PC-9 (cell line): ENCODE measurements around the gene ZNF432. TPM values are rescaled to one million over a fixed set of nuclear protein-coding genes. Genes with fewer than 3 reads are reported as not detected.
"Not testable (repeated sequence)": the region's sequence is repeated elsewhere in the genome, so short reads cannot be mapped to it uniquely, and the experiment has no call there.

Experiments
- Bru-seq: library from RNA; stranded (reverse); fragments of 400-500 nt; gene quantifications from one replicate; lab custom pipeline; 2021; lab: Mats Ljungman, UMichigan
- BruChase-seq, 2 experiments: library from RNA; stranded (reverse); fragments of 400-500 nt; gene quantifications; one replicate each; lab custom pipeline; 2021; lab: Mats Ljungman, UMichigan
- BruUV-seq: library from RNA; stranded (reverse); fragments of 400-500 nt; replicated peaks from 2 replicates; lab custom pipeline; 2021; lab: Mats Ljungman, UMichigan
- CTCF ChIA-PET: fragments of 300-600 bp; sonication (Branson Sonifier 250); formaldehyde crosslinking; loops from one replicate; lab custom pipeline; 2022; ENCODE audit warnings: antibody characterized with exemption; lab: Charles Lee
- POLR2A ChIA-PET: fragments of 300-600 bp; sonication (Branson Sonifier 250); formaldehyde crosslinking; loops from one replicate; lab custom pipeline; 2022; ENCODE audit warnings: antibody characterized with exemption; ENCODE audit not compliant: unreplicated experiment; lab: Charles Lee
- DNase-seq, 2 experiments: peaks; one replicate each; pipeline versions ENCODE4 v3.0.0 to v3.0.0-alpha.2; 2015 to 2022; ENCODE audit warnings: mixed read lengths in 1 of 2
- H2AFZ ChIP-seq: fragments of 200-600 bp; sonication (generic); 2 replicates; pipeline ENCODE4 v1.8.1; 2017; ENCODE audit warnings: antibody characterized with exemption
- H3F3A ChIP-seq: fragments of 200-600 bp; sonication (generic); 2 replicates; pipeline ENCODE4 v1.8.1; 2017; ENCODE audit warnings: antibody characterized with exemption, mild to moderate bottlenecking, low read depth; ENCODE audit not compliant: insufficient read depth
- H3K27ac ChIP-seq: fragments of 200-600 bp; sonication (generic); 2 replicates; pipeline ENCODE4 v1.6.1; 2016; ENCODE audit warnings: mixed run types
- H3K27me3 ChIP-seq: fragments of 200-600 bp; sonication (generic); 2 replicates; pipeline ENCODE4 v1.6.1; 2016; ENCODE audit warnings: low read depth, mixed run types; ENCODE audit not compliant: insufficient read depth
- H3K36me3 ChIP-seq: fragments of 200-600 bp; sonication (generic); 2 replicates; pipeline ENCODE4 v1.6.1; 2016; ENCODE audit warnings: low read depth, mixed run types
- H3K4me1 ChIP-seq: fragments of 200-600 bp; sonication (generic); replicated peaks from 2 replicates; pipeline ENCODE4 v1.6.1; 2016; ENCODE audit warnings: mixed run types; ENCODE audit not compliant: insufficient read depth
- H3K4me2 ChIP-seq: fragments of 200-600 bp; sonication (generic); 2 replicates; pipeline ENCODE4 v1.6.1; 2017; ENCODE audit warnings: mixed run types
- H3K4me3 ChIP-seq: fragments of 200-600 bp; sonication (generic); 2 replicates; pipeline ENCODE4 v1.6.1; 2016; ENCODE audit warnings: mixed run types
- H3K79me2 ChIP-seq: fragments of 200-600 bp; sonication (generic); 2 replicates; pipeline ENCODE4 v1.6.1; 2017; ENCODE audit warnings: low read depth, mixed run types
- H3K9me2 ChIP-seq: fragments of 200-600 bp; sonication (generic); 2 replicates; pipeline ENCODE4 v1.8.1; 2017; ENCODE audit warnings: mild to moderate bottlenecking; ENCODE audit not compliant: insufficient read depth
- H3K9me3 ChIP-seq: fragments of 200-600 bp; sonication (generic); 2 replicates; pipeline ENCODE4 v1.8.1; 2016; ENCODE audit warnings: low read depth; ENCODE audit not compliant: insufficient read depth
- H4K20me1 ChIP-seq: fragments of 200-600 bp; sonication (generic); 2 replicates; pipeline ENCODE4 v1.8.1; 2017; ENCODE audit not compliant: insufficient read depth
- EZH2 ChIP-seq: fragments of 200-600 bp; sonication (generic); IDR thresholded peaks from 2 replicates; pipeline ENCODE4 v1.8.0; 2017; ENCODE audit warnings: antibody characterized with exemption, low read depth
- intact Hi-C: fragments of 100-400 bp; cut with micrococcal nuclease; formaldehyde crosslinking; loops from one replicate; pipeline ENCODE4 v1.10.0; 2022; ENCODE audit not compliant: unreplicated experiment
- long read RNA-seq: library from polyadenylated mRNA; stranded (forward); transcript quantifications from one replicate; pipeline ENCODE4 v2.0.0, GENCODE V29; 2022
- total RNA-seq: library from RNA; stranded (reverse); gene quantifications from 2 replicates; pipeline ENCODE4 v1.2.3, GENCODE V29; 2021
- TF ChIP-seq, protein P1 (sequence below): fragments of 200-600 bp; sonication (generic); conservative IDR thresholded peaks from 2 replicates; pipeline ENCODE4 v1.6.1; 2017; ENCODE audit warnings: mixed run types, antibody characterized with exemption, mild to moderate bottlenecking, moderate library complexity

Gene ZNF432
- 8.1 and 9.9 TPM in 2 replicates for total RNA-seq
- percentile 74 among the genes with signal in this experiment for Bru-seq, nascent RNA
- BruChase-seq, experiment 1, labeled RNA remaining after a 2-hour chase: percentile 75 among the genes with signal in this experiment
- BruChase-seq, experiment 2, labeled RNA remaining after a 6-hour chase: percentile 80 among the genes with signal in this experiment
- long read RNA-seq, partial matches to known transcripts: 1 of 4 reads
- long read RNA-seq, other reads (novel, unspliced or antisense): 2 of 4 reads

DNA sequence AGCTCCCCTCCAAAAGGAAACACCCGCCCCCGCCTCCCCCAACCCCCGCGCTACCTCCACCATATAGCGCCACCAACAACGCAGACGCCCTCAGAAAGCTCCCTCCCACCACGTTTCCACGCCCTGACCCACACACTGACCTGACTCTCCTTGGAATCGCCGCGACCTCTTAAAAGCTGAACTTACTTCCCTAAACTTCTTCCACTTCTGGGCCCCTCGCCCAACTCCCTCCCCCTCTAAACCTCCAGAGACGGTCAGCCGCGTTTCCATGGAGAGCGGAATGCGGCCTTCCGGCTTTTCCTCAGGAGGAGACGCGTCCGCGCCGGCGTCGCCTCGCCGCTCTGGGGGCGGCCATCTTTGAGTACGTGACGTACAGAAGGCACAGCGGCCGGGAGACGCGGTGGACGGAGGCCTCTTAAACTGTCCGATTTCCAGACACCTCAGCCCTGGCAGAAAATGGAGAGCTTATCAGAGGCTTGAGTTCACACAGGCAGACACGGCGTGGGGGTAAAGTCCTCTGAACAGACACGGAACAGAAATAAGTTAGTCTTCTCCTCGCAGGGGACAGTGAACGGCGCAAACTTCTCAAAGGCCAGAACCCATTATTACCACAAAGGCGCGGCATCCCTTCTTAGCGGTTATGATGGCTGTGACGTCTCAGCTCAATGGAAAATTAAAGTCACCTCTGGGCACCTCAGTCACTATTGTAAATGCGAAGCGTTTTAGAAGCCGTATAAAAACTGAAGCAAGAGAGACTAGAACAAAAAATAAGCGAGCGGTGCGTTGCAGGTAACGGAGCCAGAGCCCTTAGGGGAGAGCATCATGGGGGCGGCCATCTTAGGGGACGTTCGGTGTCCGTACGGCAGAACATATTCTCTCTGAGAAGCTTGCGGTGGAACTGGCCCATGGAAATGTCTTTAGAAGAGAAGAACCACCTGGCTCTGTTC is at the start of gene ZNF432:
TSS of gene ZNF432 (minus strand) at position 284 of the 947 bp plus-strand sequence. CDS start 1,970 bp downstream, outside the sequence.
- Histone ChIP-seq H3K4me3 (peak within 1 kb of the TSS; percentile 77), H3K27me3 (no peaks in the 10 kb centered on the region), H3K9me3 (peaks cover 43% of the 10 kb centered on the region), H3K4me2 (peak within 1 kb of the TSS; percentile 78), H3K27ac (peak within 1 kb of the TSS; percentile 54), H3K36me3 (peaks cover 43% of the 10 kb centered on the region), H3K4me1 (peaks cover 5% of the 10 kb centered on the region), H3K79me2 (0 out of 2 replicates have a peak, but pooled peaks cover 8% of the 10 kb centered on the region), H4K20me1 (no peaks in the 10 kb centered on the region), H3K9me2 (no peaks in the 10 kb centered on the region), H3F3A (no peaks in the 10 kb centered on the region), H2AFZ (peak within 1 kb of the TSS; percentile 95)
- no peak for TF ChIP-seq EZH2
- TF ChIP-seq, protein P1, sequence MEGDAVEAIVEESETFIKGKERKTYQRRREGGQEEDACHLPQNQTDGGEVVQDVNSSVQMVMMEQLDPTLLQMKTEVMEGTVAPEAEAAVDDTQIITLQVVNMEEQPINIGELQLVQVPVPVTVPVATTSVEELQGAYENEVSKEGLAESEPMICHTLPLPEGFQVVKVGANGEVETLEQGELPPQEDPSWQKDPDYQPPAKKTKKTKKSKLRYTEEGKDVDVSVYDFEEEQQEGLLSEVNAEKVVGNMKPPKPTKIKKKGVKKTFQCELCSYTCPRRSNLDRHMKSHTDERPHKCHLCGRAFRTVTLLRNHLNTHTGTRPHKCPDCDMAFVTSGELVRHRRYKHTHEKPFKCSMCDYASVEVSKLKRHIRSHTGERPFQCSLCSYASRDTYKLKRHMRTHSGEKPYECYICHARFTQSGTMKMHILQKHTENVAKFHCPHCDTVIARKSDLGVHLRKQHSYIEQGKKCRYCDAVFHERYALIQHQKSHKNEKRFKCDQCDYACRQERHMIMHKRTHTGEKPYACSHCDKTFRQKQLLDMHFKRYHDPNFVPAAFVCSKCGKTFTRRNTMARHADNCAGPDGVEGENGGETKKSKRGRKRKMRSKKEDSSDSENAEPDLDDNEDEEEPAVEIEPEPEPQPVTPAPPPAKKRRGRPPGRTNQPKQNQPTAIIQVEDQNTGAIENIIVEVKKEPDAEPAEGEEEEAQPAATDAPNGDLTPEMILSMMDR: no peak
- ChIA-PET CTCF (interaction anchor here (0.7 kb wide), 1 partner anchor 16 kb away, joined by 17 read pairs; no protein-coding TSS in a partner anchor), POLR2A (interaction anchor here (0.6 kb wide), 2 partner anchors 138 to 698 kb away, joined by 7 to 15 read pairs; no protein-coding TSS in a partner anchor)
- BruUV-seq: TSS peak; percentile 93
- intact Hi-C loops: loop anchor here (1.0 to 2.0 kb wide), 2 partner anchors 21 to 90 kb away; partner anchors contain the start of genes ZNF614 and ZNF616
- peak; percentile 83 to 91 for DNase-seq

DNA sequence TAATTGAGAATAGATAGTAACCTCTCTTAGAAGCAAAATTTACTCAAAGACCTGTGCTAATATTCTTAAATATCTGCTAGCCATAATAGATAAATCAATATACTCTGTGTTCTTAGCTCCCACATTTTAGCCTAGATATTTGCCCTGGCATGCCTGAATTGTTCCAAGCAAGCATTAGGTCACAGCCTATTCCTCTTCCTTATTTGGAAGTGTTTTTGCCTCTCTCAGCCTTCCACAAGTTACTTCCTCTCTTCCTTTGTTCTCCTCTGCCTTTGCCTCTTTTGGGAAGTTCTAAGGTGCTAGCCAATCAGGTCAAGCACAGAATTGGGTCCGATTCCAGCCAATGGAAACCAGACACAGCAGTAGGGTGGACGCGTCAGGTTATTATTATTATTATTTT is 47.8 kb upstream of the ZNF432 start:
- POLR2A ChIA-PET: interaction anchor here (0.6 kb wide), 1 partner anchor 431 kb away, joined by 9 read pairs; no protein-coding TSS in a partner anchor
- CTCF ChIA-PET, BruUV-seq, H3K27me3 ChIP-seq, H4K20me1 ChIP-seq, intact Hi-C loops, H3K27ac ChIP-seq, H3K9me2 ChIP-seq, H2AFZ ChIP-seq, DNase-seq, H3K4me1 ChIP-seq: not testable (repeated sequence)
- Histone ChIP-seq H3K4me2 (peak overlapping the region; percentile 93; the same call in 1 of the 2 replicates), H3K4me3 (peak overlapping the region; percentile 85; the same call in 1 of the 2 replicates), H3F3A (peaks cover 18% of the 10 kb centered on the region), H3K9me3 (peaks cover 72% of the 10 kb centered on the region), H3K36me3 (peaks cover 24% of the 10 kb centered on the region), H3K79me2 (peaks cover 30% of the 10 kb centered on the region)

DNA sequence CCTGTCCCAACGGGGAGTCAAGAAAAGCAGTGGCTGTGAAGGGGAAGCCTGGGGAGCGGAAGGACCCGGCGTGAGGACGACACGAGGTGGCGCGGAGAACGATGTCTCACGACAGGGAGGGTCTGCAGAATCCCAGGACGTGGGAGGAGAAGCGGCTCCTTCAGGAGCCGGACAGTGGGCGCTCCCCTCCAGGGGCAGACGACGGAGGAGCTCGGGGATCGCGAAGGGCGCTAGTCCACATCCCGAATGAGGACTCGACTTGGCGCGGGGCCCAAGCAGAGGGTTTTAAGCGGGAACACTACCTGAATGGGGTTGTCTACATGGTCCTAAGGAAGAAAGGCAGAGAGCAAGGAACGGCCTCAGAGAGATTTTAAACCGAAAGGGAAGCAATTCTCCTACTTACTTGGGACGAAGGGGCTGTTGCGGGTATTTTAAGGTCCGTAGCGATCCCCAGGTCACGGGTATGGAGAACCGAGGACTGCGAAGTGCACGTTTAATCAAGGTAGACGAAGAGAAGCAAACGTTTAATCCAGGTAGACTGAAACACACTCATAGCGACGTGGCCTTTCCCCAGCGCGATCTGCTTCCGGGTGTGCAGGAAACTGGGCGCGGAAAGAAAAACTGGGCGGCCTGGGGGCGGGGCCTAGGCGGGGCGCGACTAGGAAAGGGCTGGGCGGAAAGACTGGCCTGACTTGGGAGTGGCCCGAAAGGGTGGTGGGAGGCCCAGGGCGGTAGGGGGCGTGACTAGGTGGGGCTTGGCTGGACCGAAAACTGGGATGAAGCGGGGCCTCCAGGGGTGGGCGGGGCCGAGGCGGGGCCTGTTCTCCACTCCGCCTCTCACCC is 46.8 kb upstream of the ZNF432 start, which contains the start of gene ZNF841:
TSS of gene ZNF841 (minus strand) at position 594 of the 843 bp plus-strand sequence. CDS start 10,964 bp downstream, outside the sequence.
- no peaks in the 10 kb centered on the region for H4K20me1 ChIP-seq
- H3K4me1 ChIP-seq: peaks cover 10% of the 10 kb centered on the region
- intact Hi-C loops: loop anchor here (2.0 kb wide), 1 partner anchor 43 kb away; the partner anchor contains the start of gene ZNF616
- peaks cover 33% of the 10 kb centered on the region for H3K36me3 ChIP-seq
- H3K27me3 ChIP-seq: no peaks in the 10 kb centered on the region
- BruUV-seq: TSS peak; percentile 91
- ChIA-PET CTCF (no interaction called here), POLR2A (no interaction called here)
- H3F3A ChIP-seq: peaks cover 18% of the 10 kb centered on the region
- no peak for TF ChIP-seq EZH2
- TF ChIP-seq, protein P1: peak; percentile 44; the same call in 1 of the 2 replicates
- peak; percentile 88 to 99 for DNase-seq
- peaks cover 73% of the 10 kb centered on the region for H3K9me3 ChIP-seq
- peak within 1 kb of the TSS; percentile 73 for H3K27ac ChIP-seq
- peak within 1 kb of the TSS; percentile 93 for H3K4me2 ChIP-seq
- peak within 1 kb of the TSS; percentile 94 for H2AFZ ChIP-seq
- H3K4me3 ChIP-seq: peak within 1 kb of the TSS; percentile 85
- H3K9me2 ChIP-seq: no peaks in the 10 kb centered on the region
- H3K79me2 ChIP-seq: peaks cover 37% of the 10 kb centered on the region
